HUES6 (cell line): ENCODE results near the gene CYP2J2.
"Not testable (repeated sequence)": the region's sequence is repeated elsewhere in the genome, so short reads cannot be mapped to it uniquely, and the experiment has no call there.

Source experiments
- H3K27ac ChIP-seq: 2 replicates; pipeline ENCODE4 v1.7.0; 2013; ENCODE audit warnings: low read depth, mild to moderate bottlenecking, low read length, inconsistent platforms
- H3K27me3 ChIP-seq: 2 replicates; pipeline ENCODE4 v1.6.1; 2013; ENCODE audit warnings: low read length; ENCODE audit not compliant: control insufficient read depth, insufficient read depth
- H3K36me3 ChIP-seq: 2 replicates; pipeline ENCODE4 v1.6.1; 2013; ENCODE audit warnings: low read length; ENCODE audit not compliant: control insufficient read depth, insufficient read depth
- H3K4me1 ChIP-seq: 2 replicates; pipeline ENCODE4 v1.6.1; 2013; ENCODE audit warnings: low read length; ENCODE audit not compliant: control insufficient read depth, insufficient read depth
- H3K4me3 ChIP-seq: 2 replicates; pipeline ENCODE4 v1.5.1; 2013; ENCODE audit warnings: low read depth, low read length
- H3K9ac ChIP-seq: one replicate; pipeline ENCODE4 v1.6.1; 2013; ENCODE audit warnings: mild to moderate bottlenecking, low read length
- H3K9me3 ChIP-seq: 2 replicates; pipeline ENCODE4 v1.6.1; 2013; ENCODE audit warnings: low read depth, low read length; ENCODE audit not compliant: control insufficient read depth, insufficient read depth

CYP2J2 gene

GRCh38 chr1:59857679-59858354, 68.8 kb downstream of the CYP2J2 start:
- H3K4me3 ChIP-seq, result no peak overlapping the region
- H3K4me1 ChIP-seq, result no peaks in the 10 kb centered on the region
- no peak overlapping the region for H3K9ac ChIP-seq
- no peaks in the 10 kb centered on the region for H3K9me3 ChIP-seq
- H3K27ac ChIP-seq, result no peak overlapping the region
- peaks cover 9% of the 10 kb centered on the region; the same call in 1 of the 2 replicates for H3K36me3 ChIP-seq
- no peaks in the 10 kb centered on the region for H3K27me3 ChIP-seq

- no peaks in the 10 kb centered on the region for H3K4me1 ChIP-seq
- no peaks in the 10 kb centered on the region for H3K27me3 ChIP-seq
- no peak overlapping the region for H3K27ac ChIP-seq
- no peak overlapping the region for H3K4me3 ChIP-seq
- H3K9ac ChIP-seq, result no peak overlapping the region
- no peaks in the 10 kb centered on the region for H3K9me3 ChIP-seq
- H3K36me3 ChIP-seq, result peaks cover 6% of the 10 kb centered on the region; the same call in 1 of the 2 replicates
Measured at GRCh38 chr1:59856725-59857338, 69.7 kb downstream of the CYP2J2 start.

- not testable (repeated sequence) for H3K9me3 ChIP-seq, H3K27ac ChIP-seq, H3K4me1 ChIP-seq, H3K4me3 ChIP-seq, H3K27me3 ChIP-seq, H3K36me3 ChIP-seq, H3K9ac ChIP-seq
Measured at GRCh38 chr1:59855297-59855696, 71.3 kb downstream of the CYP2J2 start.

GRCh38 chr1:59852117-59852516, 74.5 kb downstream of the CYP2J2 start:
- no peak overlapping the region for H3K4me3 ChIP-seq
- peaks cover 16% of the 10 kb centered on the region; the same call in 1 of the 2 replicates for H3K36me3 ChIP-seq
- H3K4me1 ChIP-seq, result no peaks in the 10 kb centered on the region
- H3K9ac ChIP-seq, result no peak overlapping the region
- no peaks in the 10 kb centered on the region for H3K9me3 ChIP-seq
- H3K27ac ChIP-seq, result no peak overlapping the region
- no peaks in the 10 kb centered on the region for H3K27me3 ChIP-seq

GRCh38 chr1:59846895-59847282, 79.7 kb downstream of the CYP2J2 start:
- H3K27ac ChIP-seq, result no peak overlapping the region
- H3K27me3 ChIP-seq, result no peaks in the 10 kb centered on the region
- no peak overlapping the region for H3K4me3 ChIP-seq
- H3K9me3 ChIP-seq, result no peaks in the 10 kb centered on the region
- H3K4me1 ChIP-seq, result no peaks in the 10 kb centered on the region
- H3K36me3 ChIP-seq, result peaks cover 27% of the 10 kb centered on the region
- no peak overlapping the region for H3K9ac ChIP-seq

- H3K4me1 ChIP-seq, result no peaks in the 10 kb centered on the region
- H3K27me3 ChIP-seq, result no peaks in the 10 kb centered on the region
- peaks cover 27% of the 10 kb centered on the region for H3K36me3 ChIP-seq
- no peak overlapping the region for H3K27ac ChIP-seq
- no peak overlapping the region for H3K4me3 ChIP-seq
- H3K9me3 ChIP-seq, result no peaks in the 10 kb centered on the region
- H3K9ac ChIP-seq, result no peak overlapping the region
Measured at GRCh38 chr1:59846209-59846894, 80.2 kb downstream of the CYP2J2 start.

GRCh38 chr1:59845091-59845490, 81.5 kb downstream of the CYP2J2 start:
- H3K4me3 ChIP-seq, result no peak overlapping the region
- no peak overlapping the region for H3K9ac ChIP-seq
- H3K27me3 ChIP-seq, result no peaks in the 10 kb centered on the region
- peaks cover 28% of the 10 kb centered on the region for H3K36me3 ChIP-seq
- H3K9me3 ChIP-seq, result no peaks in the 10 kb centered on the region
- H3K4me1 ChIP-seq, result no peaks in the 10 kb centered on the region
- H3K27ac ChIP-seq, result no peak overlapping the region
